HepG2 (cell line): ENCODE data around the gene POC1A. TPM values are rescaled to one million over a fixed set of nuclear protein-coding genes. Genes with fewer than 3 reads are reported as not detected.

Experiments used
- ATF2 ChIP-seq: sonication (generic); formaldehyde crosslinking; IDR thresholded peaks from 2 replicates; pipeline ENCODE4 v1.4.0; 2020; ENCODE audit warnings: missing genetic modification reagents
- JUND ChIP-seq: sonication (generic); formaldehyde crosslinking; IDR thresholded peaks from 2 replicates; pipeline ENCODE4 v1.8.0; 2022; ENCODE audit warnings: mild to moderate bottlenecking, missing genetic modification reagents
- KLF16 ChIP-seq, 2 experiments: sonication (generic) in 1 of 2; formaldehyde crosslinking in 1 of 2; IDR thresholded peaks; 2 replicates each; pipeline versions ENCODE4 v1.6.1 to v1.8.0; 2016 to 2023; ENCODE audit warnings: missing genetic modification reagents in 2 of 2, missing compliant biosample characterization in 1 of 2
- MEF2D ChIP-seq: sonication (generic); formaldehyde crosslinking; IDR thresholded peaks from 2 replicates; pipeline ENCODE4 v1.5.1; 2020; ENCODE audit warnings: mild to moderate bottlenecking, missing genetic modification reagents
- MIER3 ChIP-seq: IDR thresholded peaks from 2 replicates; pipeline ENCODE4 v1.6.1; 2016; ENCODE audit warnings: missing compliant biosample characterization, borderline replicate concordance
- PBX2 ChIP-seq: IDR thresholded peaks from 2 replicates; pipeline ENCODE4 v1.6.1; 2016; ENCODE audit warnings: control low read depth
- TFE3 ChIP-seq: IDR thresholded peaks from 2 replicates; pipeline ENCODE4 v1.6.1; 2016
- TRIM24 ChIP-seq: sonication (generic); formaldehyde crosslinking; IDR thresholded peaks from 2 replicates; pipeline ENCODE4 v1.8.0; 2022; ENCODE audit warnings: mild to moderate bottlenecking, missing genetic modification reagents
- YY1 ChIP-seq: IDR thresholded peaks from 2 replicates; pipeline ENCODE4 v1.6.1; 2011; ENCODE audit warnings: low read length, low read depth, moderate library complexity, mild to moderate bottlenecking; ENCODE audit not compliant: insufficient read depth, insufficient replicate concordance
- ZBTB40 ChIP-seq, 2 experiments: fragments of 450-650 bp in 1 of 2; sonication (generic) in 1 of 2; formaldehyde crosslinking in 1 of 2; IDR thresholded peaks; 2 replicates each; pipeline versions ENCODE4 v1.6.1 to v1.8.0; 2016 to 2022; ENCODE audit warnings: antibody characterized with exemption in 1 of 2, mild to moderate bottlenecking in 1 of 2, missing genetic modification reagents in 1 of 2
- ZNF44 ChIP-seq: sonication (generic); formaldehyde crosslinking; IDR thresholded peaks from 2 replicates; pipeline ENCODE4 v1.5.1; 2020; ENCODE audit warnings: mild to moderate bottlenecking, missing genetic modification reagents
- ZNF772 ChIP-seq: sonication (generic); formaldehyde crosslinking; IDR thresholded peaks from 2 replicates; pipeline ENCODE4 v1.5.0; 2020; ENCODE audit warnings: mild to moderate bottlenecking, missing genetic modification reagents
- polyA plus RNA-seq, 8 experiments: library from polyadenylated mRNA; depleted of rRNA in 3 of 8; stranded (reverse) in 7 of 8; unstranded in 1 of 8; fragments of >200 nt; fragmentation: Illumina TruSeq in 4 of 8; extraction: Trizol in 4 of 8; gene quantifications; 2 replicates each; pipeline versions ENCODE4 v1.2.1 to v1.2.3, GENCODE V29; 2011 to 2016; ENCODE audit warnings: low read depth in 4 of 8, missing spikeins in 1 of 8, mixed read lengths in 1 of 8; ENCODE audit not compliant: insufficient read depth in 1 of 8
- total RNA-seq, 5 experiments: library from RNA; depleted of rRNA; stranded (reverse); fragments of >200 nt; fragmentation: Illumina TruSeq; extraction: Trizol; gene quantifications; 2 replicates each; pipeline ENCODE4 v1.2.3, GENCODE V29; 2016; ENCODE audit warnings: low read depth in 1 of 5

POC1A gene
- total and polyA plus RNA-seq, 2 of the 13 experiments (the other 11 are each of a cell fraction or from before 2014, with no cell fraction given): 14.6 to 20.0 TPM

- TF ChIP-seq ZBTB40 (IDR thresholded peaks at IDR 0.05) (no peak), ZBTB40 (CRISPR knock-in tag; IDR thresholded peaks at IDR 0.05) (peak; percentile 55), KLF16 (CRISPR knock-in tag; IDR thresholded peaks at IDR 0.05) (peak in 1 of 2 experiments; percentile 49; a peak in 1 of 4 replicates), TRIM24 (CRISPR knock-in tag) (no peak), MEF2D (CRISPR knock-in tag) (peak; percentile 22; the same call in 1 of the 2 replicates), ZNF772 (CRISPR knock-in tag) (peak; percentile 64; the same call in 1 of the 2 replicates), TFE3 (CRISPR knock-in tag) (0 out of 2 replicates have a peak, but pooled peaks have one; percentile 20), PBX2 (peak; percentile 34; the same call in 1 of the 2 replicates), YY1 (peak; percentile 22), JUND (CRISPR knock-in tag) (peak; percentile 81), ATF2 (CRISPR knock-in tag) (peak; percentile 60; the same call in 1 of the 2 replicates), ZNF44 (CRISPR knock-in tag) (0 out of 2 replicates have a peak, but pooled peaks have one; percentile 48), MIER3 (CRISPR knock-in tag) (peak; percentile 16; the same call in 1 of the 2 replicates)
- TF ChIP-seq, all 625 proteins: peak for 190
Observed at GRCh38 chr3:52176951-52177700, 22.9 kb upstream of the POC1A start (continued).
